ENCODE measurements around the gene DAND5.
"Not testable (repeated sequence)": the region's sequence is repeated elsewhere in the genome, so short reads cannot be mapped to it uniquely, and the experiment has no call there.

DAND5 gene

DNA sequence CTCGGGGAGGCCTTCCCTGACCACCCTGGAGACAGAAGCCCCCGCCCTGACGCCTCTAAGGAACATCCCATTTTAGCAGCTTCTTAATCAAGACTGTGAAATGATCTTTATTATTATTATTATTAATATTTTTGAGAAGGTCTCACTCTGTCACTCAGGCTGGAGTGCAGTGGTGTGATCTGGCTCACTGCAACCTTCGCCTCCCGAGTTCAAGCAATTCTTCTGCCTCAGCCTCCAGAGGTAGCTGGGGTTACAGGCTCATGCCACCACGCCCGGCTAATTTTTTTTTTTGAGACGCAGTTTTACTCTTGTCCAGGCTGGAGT lies 3.6 kb upstream of the DAND5 start:
- no peak for TF ChIP-seq POLR2A (IDR thresholded peaks at IDR 0.05; ENCODE audit: low read length)
- no peak for TF ChIP-seq GATA1 (IDR thresholded peaks at IDR 0.05; ENCODE audit: low read depth, low read length)
- DNase-seq: no peak

GRCh38 chr19:12967907-12968306 lies 1.5 kb upstream of the DAND5 start:
- no peak for DNase-seq
- TF ChIP-seq GATA1 (IDR thresholded peaks at IDR 0.05; ENCODE audit: low read depth, low read length): no peak
- TF ChIP-seq POLR2A (IDR thresholded peaks at IDR 0.05; ENCODE audit: low read length): no peak

- no peak for DNase-seq
- TF ChIP-seq GATA1 (IDR thresholded peaks at IDR 0.05; ENCODE audit: low read depth, low read length) (no peak), POLR2A (IDR thresholded peaks at IDR 0.05; ENCODE audit: low read length) (no peak)
Measured at GRCh38 chr19:12970070-12970820, 869 bp downstream of the DAND5 start.

- DNase-seq: no peak
- TF ChIP-seq GATA1 (IDR thresholded peaks at IDR 0.05; ENCODE audit: low read depth, low read length): no peak
- no peak for TF ChIP-seq POLR2A (IDR thresholded peaks at IDR 0.05; ENCODE audit: low read length)
Measured at GRCh38 chr19:12973236-12973635, 3.9 kb downstream of the DAND5 start.

DNA sequence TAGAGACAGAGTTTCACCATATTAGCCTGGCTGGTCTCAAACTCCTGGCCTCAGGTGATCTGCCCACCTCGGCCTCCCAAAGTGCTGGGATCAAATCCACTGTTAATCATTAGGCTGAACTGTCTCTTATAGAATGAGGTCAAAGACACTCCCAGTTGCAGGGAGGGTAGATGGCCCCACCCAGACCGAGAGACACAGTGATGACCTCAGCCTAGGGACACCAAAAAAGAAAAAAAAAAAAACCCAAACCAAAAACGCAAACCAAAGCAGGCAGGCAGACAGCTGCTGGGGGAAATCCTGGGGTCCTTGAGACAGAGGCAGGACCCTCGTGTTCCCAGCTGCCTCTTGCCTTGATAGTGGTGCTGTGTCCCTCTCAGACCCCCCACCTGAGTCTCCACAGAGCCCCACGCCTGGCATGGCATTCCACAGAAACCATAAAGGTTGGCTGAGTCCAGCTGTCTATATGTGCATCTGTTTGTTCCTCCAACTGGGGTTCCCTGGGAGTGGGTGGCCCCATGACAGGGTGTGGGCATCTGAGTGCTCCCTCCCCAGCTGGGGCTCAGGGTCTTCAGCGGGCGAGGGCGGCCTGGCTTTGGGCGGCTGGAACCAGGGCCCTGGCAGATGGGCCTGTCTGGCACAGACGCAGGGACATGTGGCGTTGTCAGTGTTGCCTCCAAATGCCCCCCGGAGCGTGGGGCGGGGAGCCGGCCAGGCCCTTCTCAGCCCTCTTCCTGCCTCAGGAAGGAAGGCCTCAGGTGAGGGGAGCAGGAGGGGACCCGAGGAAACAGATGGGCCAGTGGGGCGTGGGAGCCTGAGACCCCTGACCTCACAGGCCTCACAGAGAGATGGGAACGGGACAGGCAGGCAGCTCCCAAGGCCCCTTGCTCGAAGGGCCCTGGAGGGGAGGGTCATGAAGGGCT lies 5.2 kb downstream of the DAND5 start:
- no peak for TF ChIP-seq POLR2A (IDR thresholded peaks at IDR 0.05; ENCODE audit: low read length)
- no peak for TF ChIP-seq GATA1 (IDR thresholded peaks at IDR 0.05; ENCODE audit: low read depth, low read length)
- peak; percentile 74 to 83 for DNase-seq

DNA sequence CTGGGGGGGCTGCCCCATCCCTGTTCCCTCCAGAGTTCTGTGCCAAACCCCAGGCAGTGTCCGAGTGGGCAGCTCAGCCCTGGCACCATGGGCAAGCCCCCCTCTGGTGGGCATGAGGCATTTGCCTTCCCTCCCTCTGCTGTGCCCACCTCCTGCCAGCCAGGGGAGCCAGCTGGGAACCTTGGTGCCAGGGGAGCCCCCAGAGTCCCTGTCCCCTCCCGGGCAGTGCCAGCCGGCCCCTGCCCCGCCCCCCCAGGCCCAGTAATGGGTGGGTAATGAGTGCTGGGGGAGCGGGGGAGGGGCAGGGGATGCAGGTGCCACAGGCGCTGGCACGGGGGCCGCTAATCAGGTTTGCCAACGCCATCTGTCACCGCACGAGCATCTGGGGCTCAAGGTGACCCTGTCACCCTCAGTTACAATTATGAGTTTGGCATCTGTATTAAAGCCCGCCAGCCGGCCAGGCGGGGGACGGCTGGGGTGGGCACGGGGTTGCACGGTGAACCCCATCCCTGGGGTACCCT lies 5.9 kb downstream of the DAND5 start:
- TF ChIP-seq POLR2A (IDR thresholded peaks at IDR 0.05; ENCODE audit: low read length): no peak
- TF ChIP-seq GATA1 (IDR thresholded peaks at IDR 0.05; ENCODE audit: low read depth, low read length): no peak

GRCh38 chr19:12976109-12976508 lies 6.7 kb downstream of the DAND5 start:
- not testable (repeated sequence) for DNase-seq

More for the DNA sequence above, 5.9 kb downstream of the DAND5 start:
- no peak for DNase-seq

- DNase-seq: no peak
- TF ChIP-seq POLR2A (IDR thresholded peaks at IDR 0.05; ENCODE audit: low read length): no peak
- no peak for TF ChIP-seq GATA1 (IDR thresholded peaks at IDR 0.05; ENCODE audit: low read depth, low read length)
Measured at GRCh38 chr19:12979974-12980373, 10.6 kb downstream of the DAND5 start.

- TF ChIP-seq GATA1 (IDR thresholded peaks at IDR 0.05; ENCODE audit: low read depth, low read length) (no peak), POLR2A (IDR thresholded peaks at IDR 0.05; ENCODE audit: low read length) (no peak)
Measured at GRCh38 chr19:12982648-12983047, 13.3 kb downstream of the DAND5 start.

DNA sequence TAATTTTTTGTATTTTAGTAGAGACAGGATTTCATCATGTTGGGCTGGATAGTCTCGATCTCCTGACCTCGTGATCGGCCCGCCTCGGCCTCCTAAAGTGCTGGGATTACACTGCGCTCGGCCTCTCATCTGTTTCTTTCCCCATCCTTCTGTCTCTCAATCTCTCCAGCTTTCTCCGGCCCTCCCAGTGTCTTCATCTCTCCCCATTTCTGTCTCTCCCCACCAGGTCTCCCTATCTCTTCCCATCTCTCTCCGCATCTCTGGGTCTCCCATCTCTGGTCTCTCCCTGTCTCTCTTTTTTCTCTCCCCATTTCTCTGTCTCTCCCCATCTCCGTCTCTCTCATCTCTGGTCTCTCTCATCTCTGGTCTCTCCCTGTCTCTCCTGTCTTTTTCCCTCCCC lies 13.7 kb downstream of the DAND5 start:
- TF ChIP-seq GATA1 (IDR thresholded peaks at IDR 0.05; ENCODE audit: low read depth, low read length) (no peak), POLR2A (IDR thresholded peaks at IDR 0.05; ENCODE audit: low read length) (no peak)
- DNase-seq: no peak

More at GRCh38 chr19:12982648-12983047, 13.3 kb downstream of the DAND5 start:
- no peak for DNase-seq

GRCh38 chr19:12983542-12984142 lies 14.3 kb downstream of the DAND5 start:
- peak; percentile 90 to 95 for DNase-seq
- TF ChIP-seq POLR2A (IDR thresholded peaks at IDR 0.05; ENCODE audit: low read length) (no peak), GATA1 (IDR thresholded peaks at IDR 0.05; ENCODE audit: low read depth, low read length) (no peak)

DNA sequence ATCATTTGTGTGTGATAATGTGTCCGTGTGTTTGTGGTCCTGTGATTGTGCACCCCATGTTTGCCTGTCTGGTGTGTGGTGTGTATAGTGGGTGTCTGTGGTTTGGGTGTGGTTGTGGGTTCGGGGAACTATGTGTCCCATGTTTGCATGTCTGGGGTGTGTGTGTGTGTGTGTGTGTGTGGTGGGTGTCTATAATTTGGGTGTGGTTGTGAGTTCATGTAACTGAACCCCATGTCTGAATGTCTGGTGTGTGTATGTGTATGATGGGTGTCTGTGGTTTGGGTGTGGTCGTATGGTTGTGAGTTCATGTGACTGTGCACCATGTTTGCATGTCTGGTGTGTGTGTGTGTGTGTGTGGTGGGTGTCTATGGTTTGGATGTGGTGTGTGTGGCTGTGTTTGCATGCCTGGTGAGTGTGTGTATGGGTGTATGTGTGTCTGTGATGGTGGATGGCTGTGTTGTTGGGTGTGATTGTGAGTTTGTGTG lies 14.8 kb downstream of the DAND5 start:
- TF ChIP-seq POLR2A (IDR thresholded peaks at IDR 0.05; ENCODE audit: low read length): no peak
- no peak for TF ChIP-seq GATA1 (IDR thresholded peaks at IDR 0.05; ENCODE audit: low read depth, low read length)
- DNase-seq: peak; percentile 51 to 66

DNA sequence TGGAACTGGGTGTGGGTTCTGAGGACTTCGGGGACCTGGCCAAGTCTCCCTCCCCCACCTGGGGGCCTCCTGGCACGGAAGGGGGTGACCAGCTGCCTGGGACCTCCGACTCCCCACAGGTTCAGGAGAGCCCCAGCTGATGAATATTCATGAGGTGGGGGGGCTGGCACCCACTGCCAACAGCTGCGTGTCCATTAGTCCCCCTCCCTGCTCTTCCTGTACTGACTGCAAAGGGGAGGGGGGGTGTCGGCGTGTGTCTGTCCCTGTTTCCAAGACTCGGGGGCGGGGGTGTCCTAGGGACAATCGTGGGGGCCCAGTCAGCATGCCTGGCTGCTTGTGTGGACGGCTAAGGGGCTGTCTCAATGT lies 15.3 kb downstream of the DAND5 start:
- TF ChIP-seq POLR2A (IDR thresholded peaks at IDR 0.05; ENCODE audit: low read length) (no peak), GATA1 (IDR thresholded peaks at IDR 0.05; ENCODE audit: low read depth, low read length) (no peak)
- no peak for DNase-seq
